ENCODE measurements around the gene CPTP.

CPTP gene

DNA sequence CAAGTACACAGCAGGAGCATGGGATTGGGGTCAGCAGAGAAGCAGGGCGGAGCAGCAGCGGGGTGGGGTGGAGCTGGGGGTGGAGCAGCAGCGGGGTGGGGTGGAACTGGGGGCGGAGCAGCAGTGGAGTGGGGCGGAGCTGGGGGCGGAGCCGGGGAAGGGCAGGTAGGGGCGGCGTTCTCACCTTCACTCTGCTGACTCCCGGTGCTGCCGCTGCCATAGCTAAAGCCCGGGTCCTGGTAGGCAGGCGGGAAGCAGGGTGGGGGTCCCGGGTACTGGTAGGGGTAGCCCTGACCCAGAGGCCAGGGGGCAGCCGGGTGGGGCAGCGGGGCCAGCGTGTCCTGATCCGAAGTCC is 13.2 kb downstream of the CPTP start:
- no peak overlapping the region for H3K4me3 ChIP-seq (ENCODE audit: low read depth, low read length)
- TF ChIP-seq, protein P1, sequence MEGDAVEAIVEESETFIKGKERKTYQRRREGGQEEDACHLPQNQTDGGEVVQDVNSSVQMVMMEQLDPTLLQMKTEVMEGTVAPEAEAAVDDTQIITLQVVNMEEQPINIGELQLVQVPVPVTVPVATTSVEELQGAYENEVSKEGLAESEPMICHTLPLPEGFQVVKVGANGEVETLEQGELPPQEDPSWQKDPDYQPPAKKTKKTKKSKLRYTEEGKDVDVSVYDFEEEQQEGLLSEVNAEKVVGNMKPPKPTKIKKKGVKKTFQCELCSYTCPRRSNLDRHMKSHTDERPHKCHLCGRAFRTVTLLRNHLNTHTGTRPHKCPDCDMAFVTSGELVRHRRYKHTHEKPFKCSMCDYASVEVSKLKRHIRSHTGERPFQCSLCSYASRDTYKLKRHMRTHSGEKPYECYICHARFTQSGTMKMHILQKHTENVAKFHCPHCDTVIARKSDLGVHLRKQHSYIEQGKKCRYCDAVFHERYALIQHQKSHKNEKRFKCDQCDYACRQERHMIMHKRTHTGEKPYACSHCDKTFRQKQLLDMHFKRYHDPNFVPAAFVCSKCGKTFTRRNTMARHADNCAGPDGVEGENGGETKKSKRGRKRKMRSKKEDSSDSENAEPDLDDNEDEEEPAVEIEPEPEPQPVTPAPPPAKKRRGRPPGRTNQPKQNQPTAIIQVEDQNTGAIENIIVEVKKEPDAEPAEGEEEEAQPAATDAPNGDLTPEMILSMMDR (IDR thresholded peaks at IDR 0.05; ENCODE audit: borderline replicate concordance, insufficient read depth, low read depth, low read length), result no peak

DNA sequence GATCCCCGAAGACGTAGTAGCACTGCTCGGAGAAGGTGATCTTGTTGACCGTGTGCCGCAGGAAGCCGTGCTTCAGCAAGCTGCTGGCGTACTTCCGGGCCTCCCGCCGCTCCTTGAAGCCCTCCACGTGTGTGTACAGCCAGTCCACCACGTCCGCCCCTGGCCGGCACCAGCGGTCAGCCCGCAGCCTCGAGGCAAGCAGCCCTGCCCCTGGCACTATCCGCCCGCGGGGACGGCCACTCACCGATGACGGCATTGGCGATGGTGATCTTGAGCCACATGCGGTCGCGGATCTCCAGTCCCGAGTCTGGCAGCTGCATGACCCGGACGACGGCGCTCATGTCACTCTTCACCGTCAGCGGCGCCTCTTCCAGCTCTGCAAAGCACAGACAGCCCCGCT is 13.7 kb downstream of the CPTP start:
- TF ChIP-seq, protein P1 (IDR thresholded peaks at IDR 0.05; ENCODE audit: borderline replicate concordance, insufficient read depth, low read depth, low read length), result no peak
- no peak overlapping the region for H3K4me3 ChIP-seq (ENCODE audit: low read depth, low read length)

DNA sequence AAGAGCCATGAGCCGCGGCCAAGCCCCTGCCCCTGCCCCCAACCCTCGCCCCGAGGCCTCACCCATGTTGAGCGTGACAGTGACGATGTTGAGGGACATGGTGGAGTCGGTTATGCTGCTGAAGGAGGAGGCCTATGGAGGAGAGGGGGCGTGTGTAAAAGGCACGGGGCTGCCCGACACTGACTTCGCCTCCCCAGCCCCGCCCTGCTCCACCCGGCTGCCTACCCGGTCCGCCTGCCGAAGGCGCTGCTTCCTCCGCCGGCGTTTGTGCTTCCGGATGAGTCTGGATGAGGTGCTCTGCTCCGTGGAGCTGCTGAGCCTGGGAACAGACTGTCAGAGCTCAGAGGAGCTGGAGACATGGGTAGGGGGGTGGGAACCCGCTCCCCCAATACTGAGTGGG is 15.6 kb downstream of the CPTP start:
- H3K4me3 ChIP-seq (ENCODE audit: low read depth, low read length), result no peak overlapping the region
- TF ChIP-seq, protein P1 (IDR thresholded peaks at IDR 0.05; ENCODE audit: borderline replicate concordance, insufficient read depth, low read depth, low read length), result no peak

DNA sequence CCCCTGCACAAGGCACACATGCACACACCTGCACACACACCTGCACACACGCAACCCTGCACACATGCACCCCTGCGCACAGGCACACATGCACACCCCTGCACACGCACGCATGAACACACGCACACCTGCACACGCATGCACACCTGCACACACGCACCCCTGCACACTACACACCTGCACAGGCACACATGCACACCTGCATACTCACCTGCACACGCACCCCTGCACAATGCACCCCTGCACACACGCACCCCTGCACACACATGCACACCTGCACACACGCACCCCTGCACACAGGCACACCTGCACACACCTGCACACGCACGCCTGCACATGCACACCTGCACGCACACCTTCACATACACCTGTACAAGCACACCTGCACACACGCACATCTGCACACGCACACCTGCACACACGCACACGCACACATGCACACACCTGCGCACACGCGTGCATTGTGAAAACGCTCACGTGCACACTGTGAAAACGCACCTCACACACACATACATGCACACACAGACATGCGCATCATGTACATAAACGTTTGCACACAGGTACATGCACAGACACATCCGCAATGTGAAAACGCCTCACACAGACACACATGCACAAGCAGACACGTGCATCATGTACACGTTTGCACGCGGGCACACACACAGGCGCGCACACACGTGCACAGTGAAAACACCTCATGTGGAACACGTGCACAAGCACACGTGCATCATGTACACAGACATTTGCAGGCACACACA is 16.4 kb downstream of the CPTP start:
- TF ChIP-seq, protein P1 (IDR thresholded peaks at IDR 0.05; ENCODE audit: borderline replicate concordance, insufficient read depth, low read depth, low read length), result no peak
- H3K4me3 ChIP-seq (ENCODE audit: low read depth, low read length), result no peak overlapping the region

DNA sequence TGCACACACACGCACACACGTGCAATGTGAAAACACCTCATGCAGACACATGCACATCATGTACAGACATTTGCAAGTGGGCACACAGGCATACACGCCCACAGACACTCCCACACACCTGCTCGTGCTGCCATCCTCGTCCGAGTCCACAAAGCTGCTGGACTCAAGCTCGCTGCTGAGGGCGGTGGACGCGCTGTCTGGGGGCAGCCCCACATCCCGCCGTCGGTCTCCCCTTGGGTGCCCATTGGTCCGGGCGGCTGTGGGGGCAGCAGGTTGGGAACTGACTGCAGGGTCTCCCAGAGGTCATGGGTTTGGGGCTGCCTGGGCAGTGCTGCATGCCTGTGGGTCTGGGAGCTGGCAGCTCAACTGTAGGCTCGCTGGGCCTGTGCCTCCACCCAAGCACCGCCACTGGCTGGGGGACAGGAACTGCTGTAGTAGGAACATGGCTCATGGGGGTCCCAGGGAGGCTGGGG is 17.0 kb downstream of the CPTP start:
- H3K4me3 ChIP-seq (ENCODE audit: low read depth, low read length), result no peak overlapping the region
- TF ChIP-seq, protein P1 (IDR thresholded peaks at IDR 0.05; ENCODE audit: borderline replicate concordance, insufficient read depth, low read depth, low read length), result no peak

DNA sequence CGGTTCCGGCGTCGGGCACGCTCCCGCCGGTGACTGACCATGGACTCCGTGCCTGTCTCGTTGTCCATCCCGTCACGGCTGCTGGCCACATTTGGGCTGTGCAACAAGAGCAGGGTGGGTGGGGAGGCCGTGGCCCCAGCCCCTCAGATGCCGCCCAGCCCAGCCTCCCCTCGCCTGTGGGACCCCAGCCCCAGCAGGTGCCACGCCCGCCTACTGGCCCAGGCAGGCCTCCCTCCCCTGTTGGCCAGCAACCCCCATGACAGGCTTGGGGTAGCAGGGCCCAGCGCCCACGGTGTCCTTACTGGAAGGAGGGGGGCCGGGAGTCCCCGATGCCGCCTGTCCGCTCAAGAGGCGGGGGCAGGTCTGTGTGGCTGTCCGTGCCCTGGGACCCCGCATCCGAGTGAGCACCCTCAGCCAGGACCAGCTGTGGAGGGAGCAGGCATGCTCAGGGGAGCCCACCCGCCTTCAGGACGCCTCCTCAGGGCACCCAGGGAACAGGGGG is 17.5 kb downstream of the CPTP start:
- no peak overlapping the region for H3K4me3 ChIP-seq (ENCODE audit: low read depth, low read length)
- TF ChIP-seq, protein P1 (IDR thresholded peaks at IDR 0.05; ENCODE audit: borderline replicate concordance, insufficient read depth, low read depth, low read length), result no peak

DNA sequence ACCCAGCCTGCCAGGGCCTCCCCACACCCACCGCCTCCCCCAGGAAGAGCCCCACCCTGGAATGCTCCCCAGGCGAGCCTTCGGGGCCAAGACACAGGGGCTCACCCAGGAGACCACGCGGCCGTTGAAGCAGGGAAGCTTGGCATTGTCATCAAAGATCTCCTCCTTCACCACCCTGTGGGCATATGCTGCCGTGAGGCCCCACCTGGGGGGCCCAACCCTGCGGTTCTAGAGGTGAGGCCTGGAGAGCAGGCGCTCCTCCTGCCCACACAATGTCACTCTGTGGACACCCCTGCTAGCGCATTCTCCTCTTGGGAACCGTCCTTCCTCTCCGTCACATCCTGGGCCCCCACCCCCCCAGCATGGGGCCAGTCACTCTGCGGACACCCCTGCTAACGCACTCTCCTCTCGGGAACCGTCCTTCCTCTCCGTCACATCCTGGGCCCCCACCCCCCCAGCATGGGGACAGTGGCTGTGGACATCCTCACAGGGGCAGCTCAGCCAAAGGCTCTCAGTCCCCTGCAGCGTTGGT is 18.0 kb downstream of the CPTP start:
- H3K4me3 ChIP-seq (ENCODE audit: low read depth, low read length), result no peak overlapping the region
- TF ChIP-seq, protein P1 (IDR thresholded peaks at IDR 0.05; ENCODE audit: borderline replicate concordance, insufficient read depth, low read depth, low read length), result no peak
